T follicular helper cell (primary cell): ENCODE results near the gene TAS2R3.

ENCODE experiments used
- DNase-seq: peaks from one replicate; pipeline ENCODE4 v3.0.0-alpha.2; 2020; ENCODE audit warnings: low read depth

Gene TAS2R3

DNA sequence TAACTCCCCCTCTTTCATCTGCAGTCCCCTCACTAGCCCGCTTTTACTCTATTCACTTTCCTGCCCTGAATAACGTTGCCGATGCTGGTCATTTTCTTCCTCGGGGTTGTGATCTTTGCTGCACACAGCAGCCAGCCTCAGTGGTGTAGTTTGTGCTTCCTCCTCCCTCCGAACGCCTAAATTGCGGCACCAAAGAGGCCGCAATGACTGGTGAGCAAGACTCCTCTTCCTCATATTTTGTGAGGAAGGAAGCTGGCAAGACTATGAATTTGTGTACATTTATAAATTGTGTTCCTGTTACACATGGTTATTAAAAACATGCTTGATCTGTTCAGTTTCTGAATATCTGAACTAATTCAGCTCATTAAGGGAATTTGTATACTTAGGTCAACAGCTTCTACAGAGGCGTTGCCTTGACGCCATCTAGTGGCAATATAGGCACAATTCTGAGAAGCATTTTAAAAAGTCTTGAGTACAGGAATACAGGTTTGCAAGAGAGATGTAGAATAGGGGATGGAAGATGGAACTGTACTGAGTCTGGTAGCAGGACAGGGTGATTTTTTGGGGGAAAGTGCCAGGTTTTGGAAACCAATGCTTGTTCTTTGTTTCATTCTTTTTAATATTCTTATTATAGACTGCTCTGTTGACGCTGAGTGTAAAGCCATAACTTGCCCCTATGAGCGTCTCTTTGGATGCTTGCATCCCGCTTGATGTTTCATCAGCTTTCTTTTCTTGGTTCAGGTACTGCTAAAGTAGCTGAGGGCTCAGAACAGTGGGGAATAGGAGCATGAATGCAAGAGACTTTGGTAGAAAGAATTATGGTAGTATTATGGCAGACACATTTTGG lies 22.0 kb downstream of the TAS2R3 start:
- peak; percentile 2 for DNase-seq

DNA sequence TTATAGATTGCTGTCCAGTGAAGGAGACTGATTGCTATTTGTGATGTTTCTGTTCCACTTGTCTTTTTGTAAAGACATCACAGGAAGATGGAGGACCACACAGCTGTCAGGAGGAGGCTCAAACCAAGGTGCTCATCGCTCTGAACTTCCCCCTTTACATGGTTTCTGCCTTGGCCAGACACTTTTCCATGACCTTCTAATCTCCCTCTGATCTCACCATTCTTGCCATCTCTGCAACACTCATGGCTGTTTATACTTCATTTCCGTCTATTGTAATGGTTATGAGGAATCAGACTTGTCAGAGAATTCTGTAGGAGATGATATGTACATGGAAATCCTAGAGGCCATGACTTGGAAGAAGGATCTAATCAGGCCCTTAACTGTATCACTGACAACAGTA lies 24.4 kb downstream of the TAS2R3 start:
- DNase-seq = no peak

DNA sequence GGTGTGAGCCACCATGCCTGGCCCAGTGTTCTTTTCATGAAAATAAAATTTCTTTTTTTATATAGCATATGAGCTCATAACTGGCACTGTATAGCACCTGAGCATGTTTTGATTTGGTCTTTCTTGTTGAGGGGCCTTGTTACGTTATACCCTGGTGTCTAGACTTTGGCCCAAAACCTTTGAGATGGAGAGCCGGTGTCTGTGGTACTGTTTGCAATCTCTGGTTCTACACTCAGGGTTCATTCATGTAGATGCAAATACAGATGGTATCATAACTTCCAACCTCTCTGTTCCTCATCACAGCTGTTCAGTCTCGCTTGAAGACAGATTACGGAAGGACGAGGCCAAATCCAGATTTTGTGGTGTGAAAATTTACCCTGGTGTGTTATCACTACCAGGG lies 26.0 kb downstream of the TAS2R3 start, which contains the start of gene TAS2R5:
TAS2R5 (plus strand) TSS at position 301 of the 400 bp plus-strand sequence. CDS start 145 bp downstream, outside the sequence.
- DNase-seq = no peak

- DNase-seq = no peak
These were observed 28.6 kb downstream of the TAS2R3 start for GRCh38 chr7:141792526-141792925.
